ENCODE data around the gene ASCC2.
"Not testable (repeated sequence)": the region's sequence is repeated elsewhere in the genome, so short reads cannot be mapped to it uniquely, and the experiment has no call there.

ASCC2 gene

DNA sequence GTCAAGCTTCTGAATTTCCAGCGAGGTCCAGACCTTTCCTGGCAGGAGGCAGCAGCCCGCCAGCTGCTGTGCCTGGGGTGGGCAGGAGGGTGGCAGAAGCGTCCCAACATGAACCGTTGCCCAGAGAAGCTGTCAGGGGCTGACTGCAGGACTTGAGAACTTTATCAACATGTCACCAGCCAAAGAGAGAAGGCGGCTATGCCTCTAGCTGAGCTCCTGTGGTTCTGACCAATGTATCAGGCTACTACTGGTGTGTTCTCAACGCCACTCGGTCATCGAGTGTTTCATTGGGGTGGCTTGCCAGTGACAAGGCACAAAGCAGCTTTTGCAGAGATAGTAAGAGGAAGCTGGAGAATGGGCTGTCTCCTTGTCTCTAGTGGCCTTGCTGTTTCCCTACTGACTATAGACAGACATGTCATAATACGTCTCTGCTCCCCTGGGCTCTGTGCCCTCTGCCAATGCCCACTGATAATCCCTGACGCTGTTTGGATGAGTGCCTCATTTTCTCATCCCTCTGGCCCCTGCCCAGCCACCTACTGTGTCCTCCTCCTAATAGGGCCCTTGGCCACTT, 17.6 kb upstream of the ASCC2 start:
- peak; percentile 47 for DNase-seq

DNA sequence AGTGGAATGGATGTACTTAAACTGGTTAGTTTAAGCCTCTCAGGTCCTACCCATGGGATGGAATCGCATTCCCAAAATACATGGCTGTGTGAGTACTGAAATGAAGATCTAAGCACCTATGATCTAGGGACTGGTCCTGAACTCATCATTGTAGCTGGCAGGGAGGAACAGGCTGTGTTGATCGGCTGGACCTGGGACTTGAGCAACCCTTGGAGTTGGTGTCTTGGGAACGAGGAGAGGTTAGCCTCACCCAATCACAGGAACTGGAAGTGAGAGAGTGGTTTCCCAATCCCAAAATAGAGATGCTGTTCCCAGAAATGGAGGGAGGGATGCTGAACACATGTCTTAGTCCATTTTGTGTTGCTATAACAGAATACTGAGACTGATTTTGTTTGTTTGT, 16.4 kb upstream of the ASCC2 start:
- DNase-seq = no peak

DNA sequence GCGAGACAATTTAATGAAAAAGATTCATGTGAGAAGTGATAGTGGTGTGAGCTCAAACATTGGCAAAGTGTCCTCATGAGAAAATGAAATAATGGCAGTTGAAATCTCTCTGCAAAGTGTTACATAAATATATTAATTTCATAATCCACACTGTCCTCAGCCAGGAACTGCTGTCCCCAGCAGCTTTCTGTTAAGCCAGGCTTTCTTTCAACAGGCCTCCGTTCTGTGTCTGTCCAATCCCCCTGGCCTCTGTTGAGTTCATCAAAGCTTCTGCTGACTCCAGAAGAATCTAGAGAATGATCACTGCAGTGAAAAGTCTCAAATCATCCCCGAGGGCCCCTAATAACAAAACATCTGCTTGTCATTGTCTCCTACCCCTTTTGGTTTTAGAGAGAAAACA, 10.0 kb upstream of the ASCC2 start:
- no peak for DNase-seq

DNA sequence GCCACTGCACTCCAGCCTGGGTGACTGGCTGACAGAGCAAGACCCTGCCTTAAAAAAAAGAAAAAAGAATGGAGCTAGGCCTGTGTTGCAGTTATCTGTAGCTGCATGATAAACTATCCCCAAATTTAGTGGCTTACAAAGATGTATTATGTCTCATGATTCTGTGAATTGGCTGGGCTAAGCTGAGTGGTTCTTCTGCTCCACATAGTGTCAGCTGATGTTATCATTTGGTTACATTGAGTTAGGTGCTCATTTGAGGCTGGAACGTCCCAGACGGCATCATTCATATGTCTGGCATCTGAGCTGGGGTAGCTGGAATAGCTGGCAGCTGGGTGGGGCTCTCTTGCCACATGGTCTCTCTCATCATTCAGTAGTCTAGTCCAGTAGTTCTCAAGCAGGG, 8.2 kb upstream of the ASCC2 start:
- DNase-seq = no peak

DNA sequence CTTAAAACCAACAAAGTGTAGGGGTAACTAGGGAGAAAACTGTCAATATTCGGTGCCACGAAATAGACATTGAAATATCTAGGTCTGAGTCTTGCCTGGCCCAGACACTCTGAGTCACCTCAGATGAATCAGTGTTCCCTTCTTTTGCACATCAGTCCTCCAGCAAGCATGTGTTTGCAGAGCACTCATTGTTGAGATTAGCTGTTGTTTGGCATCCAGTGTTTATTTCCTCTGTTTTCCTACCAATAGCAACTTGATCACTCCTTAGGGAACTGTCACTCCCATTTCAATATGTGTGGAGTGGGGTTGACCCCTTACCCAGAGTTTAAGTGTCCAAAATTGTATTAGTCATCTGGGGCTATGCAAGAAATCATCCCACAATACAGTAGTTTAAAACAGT, 4.7 kb upstream of the ASCC2 start:
- DNase-seq = no peak

GRCh38 chr22:29842172-29842571, 4.1 kb upstream of the ASCC2 start:
- no peak for DNase-seq

DNA sequence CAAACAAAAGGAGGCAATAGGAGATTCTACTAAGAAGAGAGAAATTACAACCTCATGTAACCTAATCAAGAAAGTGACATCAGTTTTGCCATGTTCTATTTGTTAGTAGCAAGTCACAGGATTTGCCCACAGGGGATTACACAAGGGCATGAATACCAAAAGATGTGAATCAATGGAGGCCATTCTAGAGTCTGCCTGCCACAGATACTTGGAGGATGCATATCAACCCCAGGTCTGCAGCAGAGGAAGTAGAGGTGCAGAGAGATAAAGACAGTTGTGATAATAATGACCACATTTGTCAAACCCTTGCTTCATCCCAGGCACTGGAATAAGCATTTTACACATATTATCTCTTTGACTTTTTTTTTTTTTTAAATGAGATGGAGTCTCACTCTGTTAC, 2.4 kb upstream of the ASCC2 start:
- DNase-seq = peak; percentile 95

DNA sequence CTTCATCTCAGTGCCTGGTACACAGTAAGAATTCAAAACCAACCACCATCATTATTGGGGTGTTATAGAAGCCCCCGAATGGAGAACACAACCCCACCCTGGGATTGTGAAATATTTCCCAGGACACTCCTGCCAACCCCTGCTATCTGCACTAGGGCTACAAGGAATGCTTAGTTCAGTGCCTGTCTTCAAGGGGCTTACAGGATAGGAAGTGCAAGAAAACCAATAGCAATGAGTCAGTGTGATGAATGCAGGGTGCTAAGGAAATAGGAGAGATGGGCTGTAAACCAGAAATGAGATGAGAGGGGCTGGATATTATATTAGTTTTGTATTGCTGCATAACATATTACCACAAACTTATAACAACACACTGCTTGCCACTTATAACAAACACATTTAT, 965 bp upstream of the ASCC2 start:
- no peak for DNase-seq

DNA sequence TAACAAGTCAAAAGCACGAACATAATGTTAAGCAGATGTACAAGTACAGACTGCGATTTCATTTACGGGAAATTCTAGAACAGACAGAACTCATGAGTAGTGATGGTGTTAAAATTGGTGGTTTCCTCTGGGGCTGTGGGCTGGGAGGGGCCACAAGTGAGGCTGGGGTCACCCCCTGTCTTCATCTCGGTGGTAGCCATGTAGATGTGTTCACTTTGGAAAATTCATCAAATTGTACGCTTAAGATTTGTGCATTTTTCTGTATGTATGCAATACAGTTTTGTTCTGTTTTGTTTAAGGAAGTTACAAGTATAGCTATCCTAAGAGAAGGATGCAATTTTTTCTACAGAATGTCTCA, 504 bp upstream of the ASCC2 start:
- no peak for DNase-seq

GRCh38 chr22:29836791-29837370, 1.2 kb downstream of the ASCC2 start:
- not testable (repeated sequence) for DNase-seq

DNA sequence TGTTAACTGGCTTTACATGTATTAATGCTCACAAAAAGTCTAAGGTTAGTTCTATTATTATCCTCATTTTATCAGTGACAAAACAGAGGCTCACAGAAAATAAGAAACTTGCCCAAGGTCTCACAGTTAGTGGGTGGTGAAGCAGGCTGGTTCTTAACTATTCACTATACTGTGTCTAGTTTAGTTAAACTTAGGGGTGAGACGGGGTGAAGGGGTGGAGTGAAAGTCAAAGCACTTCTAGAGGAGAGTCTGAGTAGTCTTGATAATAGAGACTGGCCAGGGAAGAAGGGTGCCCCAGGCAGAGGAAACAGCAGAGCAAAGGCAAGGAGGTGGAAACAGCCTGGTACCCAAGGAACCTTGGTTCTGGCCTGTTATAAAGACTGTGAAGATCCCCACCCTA, 4.0 kb downstream of the ASCC2 start:
- peak; percentile 86 for DNase-seq

DNA sequence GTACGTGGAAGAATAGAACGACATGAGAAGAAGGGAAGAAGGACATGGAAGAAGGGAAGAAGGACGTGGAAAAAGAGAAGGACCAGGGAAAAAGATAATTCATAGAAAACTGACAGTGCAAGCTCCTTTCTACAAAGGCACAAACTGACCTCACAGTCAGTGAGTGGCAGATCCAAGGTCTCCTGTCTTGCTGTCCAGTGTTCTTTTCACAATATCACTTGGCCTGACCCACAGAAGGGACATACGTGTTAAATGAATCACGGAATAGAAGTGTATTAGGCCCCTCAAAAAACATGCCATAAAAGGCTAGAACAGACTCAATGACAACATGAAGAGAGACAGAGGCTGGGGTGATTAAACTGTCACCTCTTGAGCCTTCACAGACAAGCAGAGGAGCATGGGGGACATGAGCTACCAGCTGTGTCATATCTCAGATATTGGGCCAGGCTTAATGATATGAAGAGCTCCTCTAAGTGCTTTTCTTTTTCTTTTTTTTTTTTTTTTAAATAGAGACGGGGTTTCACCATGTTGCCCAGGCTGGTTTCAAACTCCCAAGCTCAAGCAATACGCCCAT, 4.6 kb downstream of the ASCC2 start:
- DNase-seq = peak; percentile 15

GRCh38 chr22:29831958-29832357, 6.1 kb downstream of the ASCC2 start:
- DNase-seq = peak; percentile 8

GRCh38 chr22:29831186-29831921, 6.7 kb downstream of the ASCC2 start:
- DNase-seq = peak; percentile 92

DNA sequence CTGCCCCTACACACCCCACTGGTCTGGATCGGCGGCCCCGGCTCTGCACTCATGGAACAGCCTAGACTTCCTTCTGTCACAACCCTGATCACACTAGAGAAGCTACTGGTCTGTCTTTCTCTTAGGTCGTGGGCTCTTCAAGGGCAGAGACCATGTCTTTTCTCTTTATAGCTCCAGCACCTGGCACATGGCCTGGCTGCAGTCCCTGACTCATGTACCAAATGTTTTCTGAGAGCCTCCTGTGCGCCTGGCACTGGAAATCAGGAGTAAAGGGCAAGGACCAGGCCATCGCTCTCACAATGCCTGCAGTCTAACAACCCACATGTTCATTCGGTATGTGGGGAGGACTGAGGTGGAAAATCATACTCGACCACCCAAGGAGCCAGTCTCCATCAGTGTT, 7.5 kb downstream of the ASCC2 start:
- DNase-seq = no peak

- not testable (repeated sequence) for DNase-seq
Measured at GRCh38 chr22:29827726-29828125, 10.3 kb downstream of the ASCC2 start.

DNA sequence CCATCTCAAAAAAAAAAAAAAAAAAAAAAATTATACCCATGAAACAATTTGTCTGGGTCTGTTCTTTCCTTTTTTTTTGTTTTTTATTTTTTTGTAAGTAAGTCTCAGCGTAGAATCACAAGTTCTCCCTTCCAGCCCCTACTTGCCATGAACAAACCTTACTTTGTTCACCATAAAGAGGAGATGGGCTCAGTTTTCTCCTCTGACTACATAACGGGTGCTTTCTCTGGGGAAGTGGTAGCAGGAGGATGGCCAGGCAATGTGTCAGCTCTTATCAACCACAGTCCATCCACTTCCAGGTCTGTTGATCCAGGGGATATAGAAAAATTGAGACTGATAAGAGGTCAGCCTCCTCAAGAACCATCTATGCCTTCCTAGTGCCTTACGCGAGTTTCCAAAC, 11.0 kb downstream of the ASCC2 start:
- peak; percentile 20 for DNase-seq

DNA sequence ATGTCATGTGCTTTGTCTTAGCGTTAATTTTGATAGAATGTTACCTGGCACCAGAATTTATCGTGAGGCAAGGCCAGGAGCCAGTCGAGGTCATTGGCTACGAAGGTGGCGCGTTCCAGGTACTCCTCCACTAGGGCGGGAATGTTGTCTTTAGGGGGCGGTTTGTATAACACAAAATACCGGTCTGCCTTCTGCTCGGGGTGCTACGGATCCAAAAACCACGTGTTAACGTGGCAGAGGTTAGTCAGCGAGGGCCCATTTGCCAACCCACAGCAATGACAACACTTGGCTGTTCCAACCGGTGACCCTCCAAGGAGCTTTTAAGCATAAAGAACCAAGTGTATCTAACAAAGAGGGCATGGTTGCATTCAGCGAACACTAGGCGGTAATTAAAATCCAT, 12.5 kb downstream of the ASCC2 start:
- no peak for DNase-seq

- no peak for DNase-seq
Measured at GRCh38 chr22:29824677-29825076, 13.4 kb downstream of the ASCC2 start.

GRCh38 chr22:29821291-29822016, 16.6 kb downstream of the ASCC2 start:
- DNase-seq = peak; percentile 99

GRCh38 chr22:29820961-29821290, 17.1 kb downstream of the ASCC2 start:
- DNase-seq = no peak

DNA sequence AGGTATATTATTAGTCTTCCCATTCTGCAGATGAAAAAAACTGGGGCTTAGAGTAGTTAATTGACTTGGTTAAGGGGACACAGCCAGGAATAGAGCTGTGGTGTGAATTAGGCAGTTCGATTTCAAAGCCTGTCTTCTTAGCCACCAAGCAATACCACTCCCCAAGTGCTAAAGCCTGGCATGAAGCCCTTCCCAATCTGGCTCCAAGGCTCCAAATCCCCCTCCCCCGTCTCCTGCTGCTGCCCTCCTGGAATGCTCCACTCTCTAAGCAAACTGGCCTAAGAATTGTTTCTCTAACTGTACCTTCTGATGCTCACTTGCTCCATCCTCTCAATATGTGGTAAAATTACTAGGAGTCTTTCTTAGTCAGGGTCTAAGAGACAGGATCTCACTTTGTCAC, 18.6 kb downstream of the ASCC2 start:
- no peak for DNase-seq

- DNase-seq = no peak
Measured at GRCh38 chr22:29817724-29818123, 20.4 kb downstream of the ASCC2 start.

DNA sequence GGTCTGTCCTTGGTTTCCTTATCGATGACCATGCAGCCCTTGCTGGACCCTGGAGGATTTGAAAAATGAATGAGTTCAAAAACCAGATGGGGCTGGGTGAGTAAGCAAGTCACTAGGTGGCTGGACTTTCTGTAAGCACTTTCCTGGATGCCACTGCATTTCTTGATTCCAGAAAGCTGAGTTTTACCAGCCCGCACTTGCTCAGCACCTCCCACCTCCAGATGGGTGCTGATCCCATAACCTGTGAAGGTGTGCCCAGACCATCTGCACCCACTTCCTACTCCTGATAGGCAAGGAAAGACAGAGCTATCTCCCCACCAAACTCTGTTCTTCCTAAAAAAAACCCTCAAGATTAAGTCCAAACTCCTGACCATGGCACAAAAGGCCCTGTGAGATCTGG, 21.1 kb downstream of the ASCC2 start:
- no peak for DNase-seq
